Suprapubic skin (tissue), 4 donors: ENCODE data around the gene DHX8. TPM values are rescaled to one million over a fixed set of nuclear protein-coding genes. Genes with fewer than 3 reads are reported as not detected.

Experiments used
- DNase-seq, 2 donors: peaks; one replicate each; pipeline ENCODE4 v3.0.0-alpha.2; 2019; ENCODE audit warnings: low spot score in 2 of 2
- H3K27ac ChIP-seq: fragments of 200-600 bp; sonication (generic); one replicate; pipeline ENCODE4 v1.5.1; 2019
- H3K27me3 ChIP-seq: fragments of 200-600 bp; sonication (generic); one replicate; pipeline ENCODE4 v1.5.1; 2019
- H3K36me3 ChIP-seq: fragments of 200-600 bp; sonication (generic); one replicate; pipeline ENCODE4 v1.5.1; 2019
- H3K4me1 ChIP-seq: fragments of 200-600 bp; sonication (generic); one replicate; pipeline ENCODE4 v1.5.1; 2019
- H3K4me3 ChIP-seq: fragments of 200-600 bp; sonication (generic); one replicate; pipeline ENCODE4 v1.5.1; 2019; ENCODE audit warnings: mild to moderate bottlenecking
- H3K9me3 ChIP-seq: fragments of 200-600 bp; sonication (generic); one replicate; pipeline ENCODE4 v1.5.1; 2019
- CTCF ChIP-seq, 2 donors: fragments of 200-600 bp in 1 of 2; fragments of 450-650 bp in 1 of 2; sonication (generic) in 1 of 2; IDR thresholded peaks; one replicate each; pipeline ENCODE4 v1.5.1; 2016 to 2019; ENCODE audit warnings: antibody characterized with exemption in 2 of 2, mild to moderate bottlenecking in 1 of 2, moderate library complexity in 1 of 2
- EP300 ChIP-seq: sonication (generic); formaldehyde crosslinking; IDR thresholded peaks from one replicate; pipeline ENCODE4 v1.6.1; 2017; ENCODE audit warnings: antibody characterized with exemption
- POLR2A ChIP-seq, 2 donors: fragments of 450-650 bp; IDR thresholded peaks; one replicate each; pipeline ENCODE4 v1.6.1; 2017; ENCODE audit warnings: antibody characterized with exemption in 2 of 2, mild to moderate bottlenecking in 2 of 2, moderate library complexity in 2 of 2
- POLR2AphosphoS5 ChIP-seq, 3 donors: sonication (generic); formaldehyde crosslinking; IDR thresholded peaks; one replicate each; pipeline ENCODE4 v1.6.1; 2017; ENCODE audit warnings: antibody characterized with exemption in 3 of 3
- WGBS: methylation state at CpG from one replicate; pipeline ENCODE4 v1.1.5; 2018; 5-methylcytosine and 5-hydroxymethylcytosine counted together
- total RNA-seq, 4 donors: library from RNA; depleted of rRNA; stranded (reverse); fragments of >200 nt; gene quantifications; one replicate each; pipeline ENCODE4 v1.1.0, GENCODE V29; 2016

Gene DHX8
- total RNA-seq, 4 donors from 2014 or later: 31.4 to 57.1 (median 46.1) TPM

DNA sequence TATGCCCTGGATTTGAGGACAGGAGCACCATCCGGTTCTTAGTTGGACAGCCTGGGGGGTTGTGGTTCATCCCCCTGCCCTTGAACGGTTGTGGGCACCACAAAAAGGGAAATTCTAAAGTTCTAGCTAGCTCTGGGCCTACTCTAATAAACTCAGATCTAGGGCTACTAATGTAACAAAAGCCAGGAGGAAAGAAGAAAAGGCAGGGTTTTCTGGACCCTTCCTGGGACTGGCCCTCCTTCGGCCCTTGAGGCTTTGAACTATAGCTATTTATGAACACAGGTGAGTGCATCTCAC lies 47.3 kb downstream of the DHX8 start:
- TF ChIP-seq EP300 (no peak), POLR2AphosphoS5 (IDR thresholded peaks at IDR 0.05) (no peak), CTCF (IDR thresholded peaks at IDR 0.05) (no peak), POLR2A (IDR thresholded peaks at IDR 0.05) (no peak)
- no peak for DNase-seq
- WGBS: 70% methylated on average over 3 of the region's 3 CpGs
- Histone ChIP-seq H3K4me1 (peaks cover 17% of the 10 kb centered on the region), H3K27me3 (no peaks in the 10 kb centered on the region), H3K36me3 (peaks cover 14% of the 10 kb centered on the region), H3K9me3 (no peaks in the 10 kb centered on the region), H3K4me3 (no peak overlapping the region), H3K27ac (no peak overlapping the region)

DNA sequence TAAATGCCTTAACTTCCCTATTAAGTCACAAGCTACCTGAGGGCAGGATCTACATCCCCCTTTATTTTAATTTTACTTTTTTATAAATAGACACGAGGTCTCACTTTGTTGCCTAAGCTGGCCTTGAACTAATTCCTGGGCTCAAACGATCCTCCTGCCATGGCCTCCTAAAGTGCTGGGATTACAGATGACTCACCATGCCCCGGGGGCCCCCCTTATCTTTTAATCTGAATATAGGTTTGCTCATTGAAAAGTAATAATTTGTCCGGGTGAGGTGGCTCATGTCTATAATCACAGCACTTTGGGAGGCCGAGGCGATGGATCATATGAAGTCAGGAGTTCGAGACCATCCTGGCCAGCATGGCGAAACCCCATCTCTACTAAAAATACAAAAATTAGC lies 48.2 kb downstream of the DHX8 start:
- Histone ChIP-seq H3K4me3 (no peak overlapping the region), H3K27ac (no peak overlapping the region), H3K9me3 (no peaks in the 10 kb centered on the region), H3K27me3 (no peaks in the 10 kb centered on the region), H3K36me3 (peaks cover 9% of the 10 kb centered on the region), H3K4me1 (peaks cover 17% of the 10 kb centered on the region)
- TF ChIP-seq POLR2AphosphoS5 (IDR thresholded peaks at IDR 0.05) (no peak), EP300 (no peak), POLR2A (IDR thresholded peaks at IDR 0.05) (no peak), CTCF (IDR thresholded peaks at IDR 0.05) (no peak)
- no peak for DNase-seq
- WGBS: 76% methylated on average over 8 of the region's 8 CpGs

DNA sequence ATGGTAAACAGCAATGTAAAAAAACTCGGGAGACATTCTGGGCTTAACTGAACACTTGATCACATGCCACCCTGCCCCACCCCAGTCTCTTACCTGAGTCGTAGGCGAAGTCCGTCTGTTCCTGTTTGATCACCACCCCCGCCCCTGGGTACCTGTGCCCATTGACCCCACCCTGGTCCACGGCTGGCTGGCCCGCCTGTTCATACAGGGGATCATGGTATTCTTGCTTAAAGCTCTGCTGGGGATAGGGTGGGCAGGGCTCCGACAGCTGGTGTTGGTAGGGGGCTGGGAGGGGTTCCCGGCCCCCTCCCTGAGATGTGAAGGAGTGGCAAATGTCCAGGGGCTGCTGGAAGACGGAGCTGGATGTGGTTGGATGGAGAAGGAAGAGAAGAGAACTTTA lies 48.8 kb downstream of the DHX8 start:
- WGBS: 63% methylated on average over 10 of the region's 10 CpGs
- peaks cover 5% of the 10 kb centered on the region for H3K36me3 ChIP-seq
- no peaks in the 10 kb centered on the region for H3K9me3 ChIP-seq
- no peak for DNase-seq
- peaks cover 12% of the 10 kb centered on the region for H3K4me1 ChIP-seq
- no peaks in the 10 kb centered on the region for H3K27me3 ChIP-seq
- no peak overlapping the region for H3K27ac ChIP-seq
- H3K4me3 ChIP-seq: no peak overlapping the region
- no peak for TF ChIP-seq EP300
- no peak for TF ChIP-seq CTCF (IDR thresholded peaks at IDR 0.05)
- TF ChIP-seq POLR2A (IDR thresholded peaks at IDR 0.05): no peak
- TF ChIP-seq POLR2AphosphoS5 (IDR thresholded peaks at IDR 0.05): no peak

- no peak for TF ChIP-seq EP300
- DNase-seq: no peak
- WGBS: 96% methylated on average over 4 of the region's 4 CpGs
- Histone ChIP-seq H3K4me1 (peaks cover 12% of the 10 kb centered on the region), H3K4me3 (no peak overlapping the region), H3K9me3 (no peaks in the 10 kb centered on the region), H3K36me3 (no peaks in the 10 kb centered on the region), H3K27ac (no peak overlapping the region), H3K27me3 (no peaks in the 10 kb centered on the region)
Observed at GRCh38 chr17:43533699-43534098, 49.9 kb downstream of the DHX8 start.

DNA sequence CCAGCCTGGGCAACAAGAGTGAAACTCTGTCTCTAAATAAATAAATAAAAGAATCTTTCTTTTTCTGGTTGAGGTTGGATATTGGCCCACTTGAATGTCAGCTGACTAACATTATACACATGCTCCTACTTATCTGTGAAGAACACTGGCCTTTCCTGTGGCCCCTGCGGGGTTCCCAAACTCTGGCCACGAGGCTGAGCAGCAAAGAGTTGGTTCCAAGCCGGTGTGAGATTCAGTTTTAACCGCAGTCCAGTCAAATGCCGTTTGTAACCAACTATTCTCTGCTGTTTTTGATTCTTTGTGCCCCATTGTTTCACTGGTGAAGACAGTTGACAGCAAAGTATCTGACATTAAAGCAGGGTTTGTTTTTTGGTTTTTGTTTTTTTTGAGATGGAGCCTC lies 51.1 kb downstream of the DHX8 start:
- WGBS: 93% methylated on average over 5 of the region's 5 CpGs

More for the DNA sequence above, 51.1 kb downstream of the DHX8 start:
- no peak for TF ChIP-seq EP300
- no peak for TF ChIP-seq CTCF (IDR thresholded peaks at IDR 0.05)
- TF ChIP-seq POLR2AphosphoS5 (IDR thresholded peaks at IDR 0.05): no peak
- TF ChIP-seq POLR2A (IDR thresholded peaks at IDR 0.05): no peak
- Histone ChIP-seq H3K27ac (no peak overlapping the region), H3K9me3 (no peaks in the 10 kb centered on the region), H3K4me3 (no peak overlapping the region), H3K4me1 (peaks cover 10% of the 10 kb centered on the region), H3K27me3 (no peaks in the 10 kb centered on the region), H3K36me3 (no peaks in the 10 kb centered on the region)
- no peak for DNase-seq
